GM18517 (cell line): ENCODE results near the gene RAB40A.
A peak's percentile ranks its signal among the peaks of the same experiment; 100 is the strongest.
"Not testable (repeated sequence)": the region's sequence is repeated elsewhere in the genome, so short reads cannot be mapped to it uniquely, and the experiment has no call there.

Source experiments
- ATAC-seq: cut with Tn5 transposase; IDR thresholded peaks from one replicate; pipeline ENCODE4 v1.9.1; 2021; ENCODE audit warnings: mild to moderate bottlenecking, moderate library complexity; ENCODE audit not compliant: unreplicated experiment

Gene RAB40A

GRCh38 chrX:103464774-103465117 is 54.5 kb downstream of the RAB40A start:
- ATAC-seq = peak; percentile 91

DNA sequence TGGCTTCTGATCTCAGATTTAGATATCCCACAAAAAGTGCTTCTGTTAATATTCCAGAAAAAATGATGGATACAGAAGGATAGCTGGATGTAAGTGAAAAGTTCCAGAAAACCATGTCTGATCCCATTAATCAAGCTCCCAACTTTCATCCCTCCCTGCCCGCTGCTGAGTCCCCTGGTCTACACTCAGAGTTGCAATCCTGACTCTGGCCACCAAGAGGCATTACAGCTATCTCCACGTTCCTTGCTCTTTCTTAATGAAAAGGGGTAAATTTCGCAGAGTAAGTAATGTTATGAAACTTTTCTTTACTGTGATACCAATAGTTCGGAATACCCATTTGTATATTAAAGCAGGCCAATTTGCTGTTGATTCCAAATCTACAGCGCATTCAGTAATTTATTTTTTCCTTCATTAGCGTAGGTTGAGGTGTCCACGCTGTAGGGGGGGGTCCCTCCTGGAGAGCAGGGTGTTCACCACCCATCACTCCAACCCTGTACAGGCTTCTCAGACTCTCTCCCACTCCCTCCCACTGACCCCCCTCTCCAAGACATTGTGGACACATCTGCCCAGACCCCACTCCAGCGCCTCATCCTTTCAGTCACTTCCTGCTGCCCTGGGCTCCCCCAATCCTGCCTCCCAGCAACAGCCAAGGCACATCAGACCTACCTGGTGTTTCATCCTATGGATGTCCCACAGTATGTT is 55.1 kb downstream of the RAB40A start:
- peak; percentile 65 for ATAC-seq

DNA sequence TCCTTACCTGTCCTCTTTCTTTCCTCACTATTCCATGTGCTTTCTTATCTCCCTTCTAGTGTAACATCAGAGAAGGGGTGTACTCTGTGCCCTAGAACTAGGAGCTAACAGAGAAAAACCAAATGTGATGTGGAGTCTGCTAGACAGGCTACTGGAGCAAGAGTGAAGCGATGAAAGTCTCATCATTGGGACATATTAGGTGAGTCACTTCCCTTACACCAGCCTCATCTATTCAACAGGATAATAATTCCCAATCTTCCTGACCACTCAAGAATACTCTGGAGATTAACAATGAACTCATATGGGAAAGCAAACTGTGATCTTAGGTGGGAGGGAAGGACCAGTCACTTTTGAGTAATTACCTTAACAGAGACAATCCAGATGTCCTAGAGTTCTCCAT is 58.1 kb downstream of the RAB40A start:
- no peak for ATAC-seq

- not testable (repeated sequence) for ATAC-seq
Measured at GRCh38 chrX:103460001-103460755, 59.1 kb downstream of the RAB40A start.

DNA sequence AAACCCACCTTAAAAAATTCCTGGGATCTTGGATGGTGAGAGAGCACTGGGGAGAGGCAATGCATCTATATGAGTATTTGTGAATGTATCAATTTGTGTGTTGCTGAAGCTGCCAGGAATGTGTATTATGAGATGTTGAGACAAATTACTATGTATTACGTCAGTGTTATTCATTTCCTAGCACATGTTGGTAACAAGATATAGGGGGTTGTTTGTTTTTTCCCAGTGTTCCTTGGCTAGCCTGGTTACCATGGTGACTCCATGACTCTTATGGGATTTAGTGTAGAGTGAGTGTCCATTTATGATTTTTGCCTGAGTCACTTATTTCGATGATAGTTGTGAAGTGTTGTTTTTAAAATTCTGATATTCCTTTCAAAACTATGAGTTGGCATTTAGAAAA is 65.6 kb downstream of the RAB40A start:
- no peak for ATAC-seq
